MM.1S (cell line): Measurements from ENCODE around the gene CTBP1.

ENCODE experiments used
- DNase-seq: peaks from one replicate; pipeline ENCODE4 v3.0.0-alpha.2; 2015
- H2AFZ ChIP-seq: fragments of 300-600 bp; sonication (generic); 2 replicates; pipeline ENCODE4 v1.6.0; 2016; ENCODE audit warnings: antibody characterized with exemption, low read length
- H3F3A ChIP-seq: fragments of 300-600 bp; sonication (generic); 2 replicates; pipeline ENCODE4 v1.6.1; 2016; ENCODE audit warnings: mild to moderate bottlenecking, antibody characterized with exemption, low read length, moderate library complexity, mixed read lengths; ENCODE audit not compliant: insufficient read depth
- H3K27ac ChIP-seq: fragments of 300-600 bp; sonication (generic); 2 replicates; pipeline ENCODE4 v1.5.1; 2016; ENCODE audit warnings: mild to moderate bottlenecking, low read length
- H3K27me3 ChIP-seq: fragments of 300-600 bp; sonication (generic); replicated peaks from 2 replicates; pipeline ENCODE4 v1.6.0; 2016; ENCODE audit warnings: low read length; ENCODE audit not compliant: insufficient read depth
- H3K36me3 ChIP-seq: fragments of 300-600 bp; sonication (generic); replicated peaks from 2 replicates; pipeline ENCODE4 v1.6.1; 2016; ENCODE audit warnings: mild to moderate bottlenecking, low read length, mixed read lengths; ENCODE audit not compliant: insufficient read depth
- H3K4me1 ChIP-seq: fragments of 300-600 bp; sonication (generic); 2 replicates; pipeline ENCODE4 v1.6.1; 2016; ENCODE audit warnings: low read length, mixed read lengths
- H3K4me2 ChIP-seq: fragments of 300-600 bp; sonication (generic); 2 replicates; pipeline ENCODE4 v1.6.0; 2016; ENCODE audit warnings: low read depth, low read length
- H3K4me3 ChIP-seq: fragments of 300-600 bp; sonication (generic); 2 replicates; pipeline ENCODE4 v1.5.1; 2016; ENCODE audit warnings: low read length, mixed read lengths
- H3K79me2 ChIP-seq: fragments of 300-600 bp; sonication (generic); 2 replicates; pipeline ENCODE4 v1.6.1; 2016; ENCODE audit warnings: mixed run types, low read length, mixed read lengths
- H3K9ac ChIP-seq: fragments of 300-600 bp; sonication (generic); 2 replicates; pipeline ENCODE4 v1.6.1; 2016; ENCODE audit warnings: low read length, mixed read lengths
- H3K9me2 ChIP-seq: fragments of 300-600 bp; sonication (generic); replicated peaks from 2 replicates; pipeline ENCODE4 v1.6.1; 2016; ENCODE audit warnings: mild to moderate bottlenecking, low read length, mixed read lengths; ENCODE audit not compliant: insufficient read depth
- H3K9me3 ChIP-seq: fragments of 300-600 bp; sonication (generic); replicated peaks from 2 replicates; pipeline ENCODE4 v1.6.1; 2016; ENCODE audit warnings: mild to moderate bottlenecking, low read length, mixed read lengths; ENCODE audit not compliant: insufficient read depth
- H4K20me1 ChIP-seq: fragments of 300-600 bp; sonication (generic); 2 replicates; pipeline ENCODE4 v1.6.1; 2016; ENCODE audit warnings: mild to moderate bottlenecking, low read length, moderate library complexity, mixed read lengths; ENCODE audit not compliant: insufficient read depth
- CTCF ChIP-seq: fragments of 300-600 bp; sonication (generic); IDR thresholded peaks from 2 replicates; pipeline ENCODE4 v1.5.1; 2016; ENCODE audit warnings: antibody characterized with exemption, low read length, mixed read lengths
- EZH2 ChIP-seq: fragments of 300-600 bp; sonication (generic); optimal IDR thresholded peaks from 2 replicates; pipeline ENCODE3; 2017; ENCODE audit warnings: low read depth, mild to moderate bottlenecking, antibody characterized with exemption, low read length, mixed read lengths
- EZH2phosphoT487 ChIP-seq: fragments of 300-600 bp; sonication (generic); IDR thresholded peaks from 2 replicates; pipeline ENCODE4 v1.6.1; 2018; ENCODE audit warnings: antibody characterized with exemption, low read length

The CTBP1 gene

GRCh38 chr4:1172228-1172851 is 76.6 kb downstream of the CTBP1 start, which contains the start of gene SPON2:
SPON2 (minus strand) TSS chr4:1172583.
- Histone ChIP-seq H3K27ac (no peak within 1 kb of the TSS), H3K9me3 (no peaks in the 10 kb centered on the region), H3K27me3 (no peaks in the 10 kb centered on the region), H3K9me2 (no peaks in the 10 kb centered on the region), H4K20me1 (no peaks in the 10 kb centered on the region), H3K79me2 (no peaks in the 10 kb centered on the region), H3K36me3 (no peaks in the 10 kb centered on the region), H3K4me1 (peaks cover 9% of the 10 kb centered on the region; the same call in 1 of the 2 replicates), H3K9ac (no peak within 1 kb of the TSS), H3K4me2 (no peak within 1 kb of the TSS), H3F3A (no peaks in the 10 kb centered on the region), H2AFZ (no peak within 1 kb of the TSS), H3K4me3 (no peak within 1 kb of the TSS)
- no peak for DNase-seq
- no peak for TF ChIP-seq EZH2
- no peak for TF ChIP-seq CTCF
- TF ChIP-seq EZH2phosphoT487 = no peak

- Histone ChIP-seq H3K36me3 (no peaks in the 10 kb centered on the region), H3K79me2 (no peaks in the 10 kb centered on the region), H3K27me3 (no peaks in the 10 kb centered on the region), H3K4me2 (no peak overlapping the region), H3K9me3 (no peaks in the 10 kb centered on the region), H3F3A (no peaks in the 10 kb centered on the region), H4K20me1 (no peaks in the 10 kb centered on the region), H2AFZ (no peak overlapping the region), H3K4me1 (peaks cover 13% of the 10 kb centered on the region; the same call in 1 of the 2 replicates), H3K9ac (no peak overlapping the region), H3K4me3 (no peak overlapping the region), H3K9me2 (no peaks in the 10 kb centered on the region), H3K27ac (no peak overlapping the region)
- no peak for DNase-seq
- no peak for TF ChIP-seq EZH2
- no peak for TF ChIP-seq CTCF
- no peak for TF ChIP-seq EZH2phosphoT487
Observed at GRCh38 chr4:1171311-1172227, 77.4 kb downstream of the CTBP1 start.

- TF ChIP-seq EZH2 (no peak), EZH2phosphoT487 (no peak), CTCF (no peak)
- Histone ChIP-seq H3K9me3 (no peaks in the 10 kb centered on the region), H3K79me2 (no peaks in the 10 kb centered on the region), H3K9me2 (no peaks in the 10 kb centered on the region), H3F3A (no peaks in the 10 kb centered on the region), H3K9ac (no peak overlapping the region), H3K4me2 (no peak overlapping the region), H3K36me3 (no peaks in the 10 kb centered on the region), H3K27ac (no peak overlapping the region), H3K27me3 (no peaks in the 10 kb centered on the region), H2AFZ (no peak overlapping the region), H3K4me3 (no peak overlapping the region), H4K20me1 (no peaks in the 10 kb centered on the region), H3K4me1 (peaks cover 13% of the 10 kb centered on the region; the same call in 1 of the 2 replicates)
- no peak for DNase-seq
Observed at GRCh38 chr4:1170976-1171310, 78.0 kb downstream of the CTBP1 start.
